Measurements from ENCODE around the gene KCNJ6. TPM values are rescaled to one million over a fixed set of nuclear protein-coding genes. Genes with fewer than 3 reads are reported as not detected.
A peak's percentile ranks its signal among the peaks of the same experiment; 100 is the strongest.

The KCNJ6 gene
- total and polyA plus RNA-seq, 9 of the 15 experiments (the other 6 are each of a cell fraction or from before 2014, with no cell fraction given): 0.06 to 0.21 (median 0.13) TPM; not detected in 1

- no peak for TF ChIP-seq ZNF324 (CRISPR knock-in tag; IDR thresholded peaks at IDR 0.05)
- TF ChIP-seq ZEB2 (IDR thresholded peaks at IDR 0.05): no peak
- no peak for TF ChIP-seq THRA (IDR thresholded peaks at IDR 0.05)
- no peak for TF ChIP-seq EP300 (IDR thresholded peaks at IDR 0.05; ENCODE audit: low read length)
- no peak for TF ChIP-seq THAP7 (CRISPR knock-in tag; IDR thresholded peaks at IDR 0.05)
- no peak for TF ChIP-seq TAF7 (tag; IDR thresholded peaks at IDR 0.05)
- no peak for TF ChIP-seq LCOR (CRISPR knock-in tag; IDR thresholded peaks at IDR 0.05)
- no peak for TF ChIP-seq ZBTB5 (IDR thresholded peaks at IDR 0.05)
- TF ChIP-seq RBM22 (IDR thresholded peaks at IDR 0.05; ENCODE audit: low read depth, low read length, poor library complexity, severe bottlenecking): no peak
- peak; percentile 75 for TF ChIP-seq SMC3 (conservative IDR thresholded peaks at IDR 0.05; ENCODE audit: insufficient read depth, low read depth, low read length)
- TF ChIP-seq HNRNPUL1 (IDR thresholded peaks at IDR 0.05; ENCODE audit: low read length): no peak
- TF ChIP-seq RAD21 (CRISPR knock-in tag; conservative IDR thresholded peaks at IDR 0.05 in 1 of 2, IDR thresholded peaks at IDR 0.05 in 1 of 2): peak; percentile 53 to 73
- no peak for TF ChIP-seq HDAC8 (tag; IDR thresholded peaks at IDR 0.05)
- no peak for TF ChIP-seq FOXP4 (CRISPR knock-in tag; IDR thresholded peaks at IDR 0.05; ENCODE audit: borderline replicate concordance)
- no peak for TF ChIP-seq ZC3H11A (IDR thresholded peaks at IDR 0.05; ENCODE audit: low read depth, low read length)
- no peak for TF ChIP-seq MEF2D (tag; conservative IDR thresholded peaks at IDR 0.05; ENCODE audit: low read depth)
- TF ChIP-seq STAG1 (CRISPR knock-in tag; IDR thresholded peaks at IDR 0.05; ENCODE audit: borderline replicate concordance): peak; percentile 53; the same call in 1 of the 2 replicates
- no peak for TF ChIP-seq ARID1B (IDR thresholded peaks at IDR 0.05)
- TF ChIP-seq SMAD2 (IDR thresholded peaks at IDR 0.05; ENCODE audit: low read depth, low read length): no peak
- TF ChIP-seq RBM25 (IDR thresholded peaks at IDR 0.05; ENCODE audit: low read depth, low read length, severe bottlenecking): no peak
Measured at GRCh38 chr21:37758982-37759381, 157.3 kb downstream of the KCNJ6 start (continued).

Data from K562 (cell line).